ENCODE results near the gene HYDIN. TPM values are rescaled to one million over a fixed set of nuclear protein-coding genes. Genes with fewer than 3 reads are reported as not detected.

HYDIN gene
- polyA plus RNA-seq, 1 of the 3 experiments (the other 2 are of a cell fraction) = 0.33 TPM

DNA sequence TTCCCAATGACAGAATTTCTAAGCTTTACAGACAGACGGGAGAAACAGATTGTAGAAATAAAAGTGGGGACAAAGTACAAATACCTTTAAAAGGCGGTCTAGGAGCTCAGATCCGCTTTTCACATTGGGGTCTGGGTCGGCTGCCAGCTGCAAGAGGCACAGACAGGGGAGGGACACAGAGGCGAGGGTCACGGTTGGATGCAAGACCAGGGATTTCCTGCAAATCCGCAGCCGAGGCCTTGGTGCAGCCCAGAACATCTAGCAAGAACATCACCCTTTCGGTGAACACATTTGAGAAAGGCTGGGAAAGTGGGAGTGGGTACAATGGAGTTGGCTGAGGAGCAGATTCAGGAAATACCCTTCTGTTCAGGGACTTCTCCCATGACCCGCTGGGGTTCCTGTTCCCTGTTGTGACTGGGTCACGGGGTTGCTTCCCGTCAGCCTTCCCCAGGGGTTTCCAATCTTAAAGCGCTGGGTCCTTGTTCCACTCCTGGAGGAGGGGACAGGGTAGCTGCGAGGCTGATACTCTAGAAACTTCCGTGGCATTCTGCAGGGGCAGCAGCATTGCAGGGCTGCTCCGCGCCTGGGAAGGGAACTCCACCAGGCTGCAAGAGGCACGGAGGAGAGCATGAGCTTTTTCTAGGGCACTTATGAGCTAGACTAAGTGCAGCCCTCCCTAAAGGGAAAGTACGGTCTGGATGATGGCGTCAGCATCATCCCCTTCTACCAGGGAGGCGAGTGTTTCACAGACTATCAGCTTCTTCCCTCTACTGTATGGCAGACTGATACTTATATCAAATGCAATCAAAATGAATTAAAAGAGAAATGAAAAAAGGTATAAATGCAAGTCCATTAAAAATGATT is 445.6 kb downstream of the HYDIN start:
- H3K36me3 ChIP-seq (replicated peaks in 1 of 2; ENCODE audit: control insufficient read depth in 1 of 2, insufficient read depth in 2 of 2, low read length in 1 of 2) = peaks cover 20 to 60% of the 10 kb centered on the region in 2 experiments
- TF ChIP-seq NRF1 (IDR thresholded peaks at IDR 0.05; ENCODE audit: low read depth, low read length) (no peak), RFX5 (IDR thresholded peaks at IDR 0.05; ENCODE audit: low read length) (no peak), EP300 (IDR thresholded peaks at IDR 0.05; ENCODE audit: borderline replicate concordance in 1 of 2, low read depth in 1 of 2, low read length in 1 of 2) (no peak), SMC3 (IDR thresholded peaks at IDR 0.05; ENCODE audit: low read depth, low read length) (no peak), RXRA (IDR thresholded peaks at IDR 0.05; ENCODE audit: borderline replicate concordance, low read depth) (no peak), SIN3A (IDR thresholded peaks at IDR 0.05; ENCODE audit: borderline replicate concordance, low read depth, low read length) (no peak), RCOR1 (IDR thresholded peaks at IDR 0.05; ENCODE audit: low read length) (no peak), NFIC (IDR thresholded peaks at IDR 0.05; ENCODE audit: borderline replicate concordance) (no peak), TAF1 (IDR thresholded peaks at IDR 0.05; ENCODE audit: borderline replicate concordance, low read depth, low read length) (no peak), FOSL2 (IDR thresholded peaks at IDR 0.05; ENCODE audit: borderline replicate concordance, low read depth) (no peak), EZH2phosphoT487 (IDR thresholded peaks at IDR 0.05; ENCODE audit: borderline replicate concordance, low read depth) (no peak)
- TF ChIP-seq, protein P1, sequence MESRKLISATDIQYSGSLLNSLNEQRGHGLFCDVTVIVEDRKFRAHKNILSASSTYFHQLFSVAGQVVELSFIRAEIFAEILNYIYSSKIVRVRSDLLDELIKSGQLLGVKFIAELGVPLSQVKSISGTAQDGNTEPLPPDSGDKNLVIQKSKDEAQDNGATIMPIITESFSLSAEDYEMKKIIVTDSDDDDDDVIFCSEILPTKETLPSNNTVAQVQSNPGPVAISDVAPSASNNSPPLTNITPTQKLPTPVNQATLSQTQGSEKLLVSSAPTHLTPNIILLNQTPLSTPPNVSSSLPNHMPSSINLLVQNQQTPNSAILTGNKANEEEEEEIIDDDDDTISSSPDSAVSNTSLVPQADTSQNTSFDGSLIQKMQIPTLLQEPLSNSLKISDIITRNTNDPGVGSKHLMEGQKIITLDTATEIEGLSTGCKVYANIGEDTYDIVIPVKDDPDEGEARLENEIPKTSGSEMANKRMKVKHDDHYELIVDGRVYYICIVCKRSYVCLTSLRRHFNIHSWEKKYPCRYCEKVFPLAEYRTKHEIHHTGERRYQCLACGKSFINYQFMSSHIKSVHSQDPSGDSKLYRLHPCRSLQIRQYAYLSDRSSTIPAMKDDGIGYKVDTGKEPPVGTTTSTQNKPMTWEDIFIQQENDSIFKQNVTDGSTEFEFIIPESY (IDR thresholded peaks at IDR 0.05; ENCODE audit: borderline replicate concordance, low read depth) = no peak
- TF ChIP-seq, protein P2, sequence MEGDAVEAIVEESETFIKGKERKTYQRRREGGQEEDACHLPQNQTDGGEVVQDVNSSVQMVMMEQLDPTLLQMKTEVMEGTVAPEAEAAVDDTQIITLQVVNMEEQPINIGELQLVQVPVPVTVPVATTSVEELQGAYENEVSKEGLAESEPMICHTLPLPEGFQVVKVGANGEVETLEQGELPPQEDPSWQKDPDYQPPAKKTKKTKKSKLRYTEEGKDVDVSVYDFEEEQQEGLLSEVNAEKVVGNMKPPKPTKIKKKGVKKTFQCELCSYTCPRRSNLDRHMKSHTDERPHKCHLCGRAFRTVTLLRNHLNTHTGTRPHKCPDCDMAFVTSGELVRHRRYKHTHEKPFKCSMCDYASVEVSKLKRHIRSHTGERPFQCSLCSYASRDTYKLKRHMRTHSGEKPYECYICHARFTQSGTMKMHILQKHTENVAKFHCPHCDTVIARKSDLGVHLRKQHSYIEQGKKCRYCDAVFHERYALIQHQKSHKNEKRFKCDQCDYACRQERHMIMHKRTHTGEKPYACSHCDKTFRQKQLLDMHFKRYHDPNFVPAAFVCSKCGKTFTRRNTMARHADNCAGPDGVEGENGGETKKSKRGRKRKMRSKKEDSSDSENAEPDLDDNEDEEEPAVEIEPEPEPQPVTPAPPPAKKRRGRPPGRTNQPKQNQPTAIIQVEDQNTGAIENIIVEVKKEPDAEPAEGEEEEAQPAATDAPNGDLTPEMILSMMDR (IDR thresholded peaks at IDR 0.05) = no peak
- TF ChIP-seq, protein P3, sequence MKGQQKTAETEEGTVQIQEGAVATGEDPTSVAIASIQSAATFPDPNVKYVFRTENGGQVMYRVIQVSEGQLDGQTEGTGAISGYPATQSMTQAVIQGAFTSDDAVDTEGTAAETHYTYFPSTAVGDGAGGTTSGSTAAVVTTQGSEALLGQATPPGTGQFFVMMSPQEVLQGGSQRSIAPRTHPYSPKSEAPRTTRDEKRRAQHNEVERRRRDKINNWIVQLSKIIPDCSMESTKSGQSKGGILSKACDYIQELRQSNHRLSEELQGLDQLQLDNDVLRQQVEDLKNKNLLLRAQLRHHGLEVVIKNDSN (IDR thresholded peaks at IDR 0.05; ENCODE audit: borderline replicate concordance, low read depth) = no peak
- no peaks in the 10 kb centered on the region for H3F3A ChIP-seq (replicated peaks; ENCODE audit: insufficient read depth)
- DNase-seq = no peak
- H4K20me1 ChIP-seq (ENCODE audit: insufficient read depth) = peaks cover 7% of the 10 kb centered on the region; the same call in 1 of the 2 replicates
- ChIA-PET CTCF (interaction anchor here (0.7 to 1.6 kb wide), 2 partner anchors 14 kb away, joined by 3 to 8 read pairs; no protein-coding TSS in a partner anchor), POLR2A (no interaction called here)
- no peak overlapping the region for H3K27ac ChIP-seq (ENCODE audit: low read depth in 2 of 2, low read length in 1 of 2)
- no peaks in the 10 kb centered on the region for H3K27me3 ChIP-seq (ENCODE audit: insufficient read depth)
- H3K4me3 ChIP-seq (ENCODE audit: low read depth in 2 of 2, low read length in 1 of 2) = no peak overlapping the region
- no peak overlapping the region for H2AFZ ChIP-seq (ENCODE audit: low read depth)
- WGBS (ENCODE audit: low lambda C conversion rate) = 93% methylated on average over 21 of the region's 21 CpGs
- H3K9me2 ChIP-seq = no peaks in the 10 kb centered on the region
- no peak overlapping the region for H3K9ac ChIP-seq
- H3K4me2 ChIP-seq = no peak overlapping the region
- H3K4me1 ChIP-seq (ENCODE audit: control insufficient read depth in 1 of 2, insufficient read depth in 2 of 2, low read depth in 1 of 2, low read length in 1 of 2) = no peaks in the 10 kb centered on the region
- H3K79me2 ChIP-seq (ENCODE audit: insufficient read depth) = peaks cover 3% of the 10 kb centered on the region; the same call in 1 of the 2 replicates
- no peaks in the 10 kb centered on the region for H3K9me3 ChIP-seq
